ENCODE results near the gene GRAMD1A. TPM values are rescaled to one million over a fixed set of nuclear protein-coding genes. Genes with fewer than 3 reads are reported as not detected.

Gene GRAMD1A
- total and polyA plus RNA-seq, 2 of the 8 experiments (the other 6 are each of a cell fraction or from before 2014, with no cell fraction given): 113 to 154 TPM

- TF ChIP-seq TCF12 (IDR thresholded peaks at IDR 0.05; ENCODE audit: low read depth, low read length): no peak
- no peak for TF ChIP-seq SP1 (IDR thresholded peaks at IDR 0.05; ENCODE audit: low read depth, low read length)
- TF ChIP-seq RFX5 (IDR thresholded peaks at IDR 0.05; ENCODE audit: borderline replicate concordance, low read depth, low read length): no peak
- no peak for TF ChIP-seq CHD7 (IDR thresholded peaks at IDR 0.05; ENCODE audit: insufficient replicate concordance, low read length)
- TF ChIP-seq JUND (IDR thresholded peaks at IDR 0.05; ENCODE audit: low read length): no peak
- no peak for TF ChIP-seq SP2 (IDR thresholded peaks at IDR 0.05; ENCODE audit: low read length)
- TF ChIP-seq CHD2 (IDR thresholded peaks at IDR 0.05; ENCODE audit: low read length): no peak
- no peak for TF ChIP-seq KDM4A (IDR thresholded peaks at IDR 0.05; ENCODE audit: low read depth, low read length, severe bottlenecking)
- TF ChIP-seq RNF2 (IDR thresholded peaks at IDR 0.05; ENCODE audit: borderline replicate concordance, low read depth, low read length, missing control alignments, poor library complexity, severe bottlenecking): no peak
These were observed 39.9 kb upstream of the GRAMD1A start (continued) for GRCh38 chr19:34960103-34960805.

Measured in H1 (cell line).